MM.1S (cell line): ENCODE data around the gene PPP1R1A.

Experiments used
- DNase-seq: peaks from one replicate; pipeline ENCODE4 v3.0.0-alpha.2; 2015
- H2AFZ ChIP-seq: fragments of 300-600 bp; sonication (generic); 2 replicates; pipeline ENCODE4 v1.6.0; 2016; ENCODE audit warnings: antibody characterized with exemption, low read length
- H3F3A ChIP-seq: fragments of 300-600 bp; sonication (generic); 2 replicates; pipeline ENCODE4 v1.6.1; 2016; ENCODE audit warnings: mild to moderate bottlenecking, antibody characterized with exemption, low read length, moderate library complexity, mixed read lengths; ENCODE audit not compliant: insufficient read depth
- H3K27ac ChIP-seq: fragments of 300-600 bp; sonication (generic); 2 replicates; pipeline ENCODE4 v1.5.1; 2016; ENCODE audit warnings: mild to moderate bottlenecking, low read length
- H3K27me3 ChIP-seq: fragments of 300-600 bp; sonication (generic); replicated peaks from 2 replicates; pipeline ENCODE4 v1.6.0; 2016; ENCODE audit warnings: low read length; ENCODE audit not compliant: insufficient read depth
- H3K36me3 ChIP-seq: fragments of 300-600 bp; sonication (generic); replicated peaks from 2 replicates; pipeline ENCODE4 v1.6.1; 2016; ENCODE audit warnings: mild to moderate bottlenecking, low read length, mixed read lengths; ENCODE audit not compliant: insufficient read depth
- H3K4me1 ChIP-seq: fragments of 300-600 bp; sonication (generic); 2 replicates; pipeline ENCODE4 v1.6.1; 2016; ENCODE audit warnings: low read length, mixed read lengths
- H3K4me2 ChIP-seq: fragments of 300-600 bp; sonication (generic); 2 replicates; pipeline ENCODE4 v1.6.0; 2016; ENCODE audit warnings: low read depth, low read length
- H3K4me3 ChIP-seq: fragments of 300-600 bp; sonication (generic); 2 replicates; pipeline ENCODE4 v1.5.1; 2016; ENCODE audit warnings: low read length, mixed read lengths
- H3K79me2 ChIP-seq: fragments of 300-600 bp; sonication (generic); 2 replicates; pipeline ENCODE4 v1.6.1; 2016; ENCODE audit warnings: mixed run types, low read length, mixed read lengths
- H3K9ac ChIP-seq: fragments of 300-600 bp; sonication (generic); 2 replicates; pipeline ENCODE4 v1.6.1; 2016; ENCODE audit warnings: low read length, mixed read lengths
- H3K9me2 ChIP-seq: fragments of 300-600 bp; sonication (generic); replicated peaks from 2 replicates; pipeline ENCODE4 v1.6.1; 2016; ENCODE audit warnings: mild to moderate bottlenecking, low read length, mixed read lengths; ENCODE audit not compliant: insufficient read depth
- H3K9me3 ChIP-seq: fragments of 300-600 bp; sonication (generic); replicated peaks from 2 replicates; pipeline ENCODE4 v1.6.1; 2016; ENCODE audit warnings: mild to moderate bottlenecking, low read length, mixed read lengths; ENCODE audit not compliant: insufficient read depth
- H4K20me1 ChIP-seq: fragments of 300-600 bp; sonication (generic); 2 replicates; pipeline ENCODE4 v1.6.1; 2016; ENCODE audit warnings: mild to moderate bottlenecking, low read length, moderate library complexity, mixed read lengths; ENCODE audit not compliant: insufficient read depth
- EZH2 ChIP-seq: fragments of 300-600 bp; sonication (generic); optimal IDR thresholded peaks from 2 replicates; pipeline ENCODE3; 2017; ENCODE audit warnings: low read depth, mild to moderate bottlenecking, antibody characterized with exemption, low read length, mixed read lengths
- EZH2phosphoT487 ChIP-seq: fragments of 300-600 bp; sonication (generic); IDR thresholded peaks from 2 replicates; pipeline ENCODE4 v1.6.1; 2018; ENCODE audit warnings: antibody characterized with exemption, low read length
- TF ChIP-seq, protein P1 (sequence below): fragments of 300-600 bp; sonication (generic); IDR thresholded peaks from 2 replicates; pipeline ENCODE4 v1.5.1; 2016; ENCODE audit warnings: antibody characterized with exemption, low read length, mixed read lengths

PPP1R1A gene

GRCh38 chr12:54631551-54631950 is 43.1 kb upstream of the PPP1R1A start:
- no peak overlapping the region for H3K27ac ChIP-seq
- no peaks in the 10 kb centered on the region for H3K9me3 ChIP-seq
- no peak for DNase-seq
- no peaks in the 10 kb centered on the region for H3K36me3 ChIP-seq
- no peaks in the 10 kb centered on the region for H3K79me2 ChIP-seq
- no peak overlapping the region for H3K9ac ChIP-seq
- H3K4me1 ChIP-seq: no peaks in the 10 kb centered on the region
- no peak overlapping the region for H3K4me2 ChIP-seq
- no peaks in the 10 kb centered on the region for H3F3A ChIP-seq
- no peaks in the 10 kb centered on the region for H4K20me1 ChIP-seq
- no peaks in the 10 kb centered on the region for H3K9me2 ChIP-seq
- no peak overlapping the region for H2AFZ ChIP-seq
- TF ChIP-seq EZH2phosphoT487: no peak
- no peak for TF ChIP-seq EZH2
- TF ChIP-seq, protein P1, sequence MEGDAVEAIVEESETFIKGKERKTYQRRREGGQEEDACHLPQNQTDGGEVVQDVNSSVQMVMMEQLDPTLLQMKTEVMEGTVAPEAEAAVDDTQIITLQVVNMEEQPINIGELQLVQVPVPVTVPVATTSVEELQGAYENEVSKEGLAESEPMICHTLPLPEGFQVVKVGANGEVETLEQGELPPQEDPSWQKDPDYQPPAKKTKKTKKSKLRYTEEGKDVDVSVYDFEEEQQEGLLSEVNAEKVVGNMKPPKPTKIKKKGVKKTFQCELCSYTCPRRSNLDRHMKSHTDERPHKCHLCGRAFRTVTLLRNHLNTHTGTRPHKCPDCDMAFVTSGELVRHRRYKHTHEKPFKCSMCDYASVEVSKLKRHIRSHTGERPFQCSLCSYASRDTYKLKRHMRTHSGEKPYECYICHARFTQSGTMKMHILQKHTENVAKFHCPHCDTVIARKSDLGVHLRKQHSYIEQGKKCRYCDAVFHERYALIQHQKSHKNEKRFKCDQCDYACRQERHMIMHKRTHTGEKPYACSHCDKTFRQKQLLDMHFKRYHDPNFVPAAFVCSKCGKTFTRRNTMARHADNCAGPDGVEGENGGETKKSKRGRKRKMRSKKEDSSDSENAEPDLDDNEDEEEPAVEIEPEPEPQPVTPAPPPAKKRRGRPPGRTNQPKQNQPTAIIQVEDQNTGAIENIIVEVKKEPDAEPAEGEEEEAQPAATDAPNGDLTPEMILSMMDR: no peak
- no peak overlapping the region for H3K4me3 ChIP-seq
- H3K27me3 ChIP-seq: no peaks in the 10 kb centered on the region

GRCh38 chr12:54629925-54630324 is 41.5 kb upstream of the PPP1R1A start:
- TF ChIP-seq EZH2 (no peak), EZH2phosphoT487 (no peak)
- TF ChIP-seq, protein P1: no peak

GRCh38 chr12:54628186-54628846 is 39.9 kb upstream of the PPP1R1A start:
- TF ChIP-seq EZH2phosphoT487: no peak
- TF ChIP-seq, protein P1: no peak
- TF ChIP-seq EZH2: no peak
- H3K9me2 ChIP-seq: no peaks in the 10 kb centered on the region

More at GRCh38 chr12:54629925-54630324, 41.5 kb upstream of the PPP1R1A start:
- Histone ChIP-seq H3K27me3 (no peaks in the 10 kb centered on the region), H3K36me3 (no peaks in the 10 kb centered on the region), H3K27ac (no peak overlapping the region), H2AFZ (no peak overlapping the region), H4K20me1 (no peaks in the 10 kb centered on the region), H3K4me1 (no peaks in the 10 kb centered on the region), H3K9me3 (no peaks in the 10 kb centered on the region), H3K4me3 (no peak overlapping the region), H3F3A (no peaks in the 10 kb centered on the region), H3K9ac (no peak overlapping the region), H3K79me2 (no peaks in the 10 kb centered on the region), H3K4me2 (no peak overlapping the region), H3K9me2 (no peaks in the 10 kb centered on the region)
- no peak for DNase-seq

More at GRCh38 chr12:54628186-54628846, 39.9 kb upstream of the PPP1R1A start:
- Histone ChIP-seq H3K9ac (no peak overlapping the region), H3K4me3 (no peak overlapping the region), H3K9me3 (no peaks in the 10 kb centered on the region), H3K4me2 (no peak overlapping the region), H3K27ac (no peak overlapping the region), H3K27me3 (no peaks in the 10 kb centered on the region), H3K79me2 (no peaks in the 10 kb centered on the region), H3K36me3 (no peaks in the 10 kb centered on the region), H4K20me1 (no peaks in the 10 kb centered on the region), H3F3A (no peaks in the 10 kb centered on the region), H2AFZ (no peak overlapping the region), H3K4me1 (no peaks in the 10 kb centered on the region)
- no peak for DNase-seq
